GM19043 (cell line): Measurements from ENCODE around the gene UGDH.
"Not testable (repeated sequence)": the region's sequence is repeated elsewhere in the genome, so short reads cannot be mapped to it uniquely, and the experiment has no call there.

Experiments
- ATAC-seq: cut with Tn5 transposase; IDR thresholded peaks from one replicate; pipeline ENCODE4 v1.9.1; 2021; ENCODE audit warnings: low read depth; ENCODE audit not compliant: unreplicated experiment

UGDH gene

DNA sequence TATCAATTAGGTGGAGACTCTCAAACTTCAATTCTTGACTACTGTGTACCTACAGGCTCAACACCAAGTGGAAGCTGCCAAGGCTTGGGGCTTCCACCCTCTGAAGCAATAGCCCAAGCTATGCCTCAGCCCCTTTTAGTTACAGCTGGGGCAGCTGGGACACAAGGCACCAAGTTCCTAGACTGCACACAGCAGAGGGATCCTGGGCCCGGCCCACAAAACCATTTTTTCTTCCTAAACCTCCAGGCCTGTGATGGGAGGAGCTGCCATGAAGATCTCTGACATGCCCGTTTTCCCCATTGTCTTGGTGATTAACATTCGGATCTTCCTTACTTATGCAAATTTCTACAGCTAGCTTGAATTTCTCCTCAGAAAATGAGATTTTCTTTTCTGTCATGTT is 3.4 kb upstream of the UGDH start:
- ATAC-seq, result no peak

DNA sequence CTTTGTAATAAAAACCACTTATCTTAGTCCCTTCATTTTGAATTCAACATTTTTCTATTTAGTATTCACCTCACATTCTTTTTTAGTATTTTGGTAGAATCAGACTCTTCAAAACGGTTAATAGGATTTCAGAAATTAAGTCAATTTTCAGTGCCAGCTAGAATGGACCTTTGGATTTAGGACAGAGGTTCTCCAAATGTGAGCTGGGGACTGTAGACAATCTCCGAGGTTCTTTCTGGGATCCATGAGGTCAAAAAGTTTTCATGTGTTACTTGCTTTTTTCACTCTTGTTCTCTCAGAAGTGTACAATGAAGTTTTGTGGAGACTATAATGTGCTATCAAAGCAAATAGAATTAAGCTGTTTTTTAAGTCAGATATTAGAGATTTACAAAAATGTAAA is 2.3 kb upstream of the UGDH start:
- no peak for ATAC-seq

DNA sequence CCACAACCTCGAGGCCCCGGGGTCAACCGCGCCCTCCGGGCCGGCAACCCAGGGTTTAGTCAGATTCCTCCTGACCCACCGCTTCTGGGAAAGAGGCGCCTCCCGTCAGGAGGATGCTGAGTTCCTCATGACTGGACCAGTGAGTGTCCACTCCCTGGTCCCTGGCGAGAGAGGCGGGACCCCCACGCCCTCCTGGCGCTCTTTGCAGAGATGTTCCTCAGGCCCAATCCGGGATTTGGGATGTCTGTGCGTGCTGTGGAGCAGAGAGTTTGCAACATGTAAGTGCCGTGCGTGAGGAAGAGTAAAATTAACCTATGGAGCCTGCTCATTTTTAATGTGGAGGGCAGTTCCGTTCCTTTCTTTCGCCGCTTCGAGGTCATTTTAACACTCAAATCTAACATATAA is 824 bp upstream of the UGDH start:
- no peak for ATAC-seq

DNA sequence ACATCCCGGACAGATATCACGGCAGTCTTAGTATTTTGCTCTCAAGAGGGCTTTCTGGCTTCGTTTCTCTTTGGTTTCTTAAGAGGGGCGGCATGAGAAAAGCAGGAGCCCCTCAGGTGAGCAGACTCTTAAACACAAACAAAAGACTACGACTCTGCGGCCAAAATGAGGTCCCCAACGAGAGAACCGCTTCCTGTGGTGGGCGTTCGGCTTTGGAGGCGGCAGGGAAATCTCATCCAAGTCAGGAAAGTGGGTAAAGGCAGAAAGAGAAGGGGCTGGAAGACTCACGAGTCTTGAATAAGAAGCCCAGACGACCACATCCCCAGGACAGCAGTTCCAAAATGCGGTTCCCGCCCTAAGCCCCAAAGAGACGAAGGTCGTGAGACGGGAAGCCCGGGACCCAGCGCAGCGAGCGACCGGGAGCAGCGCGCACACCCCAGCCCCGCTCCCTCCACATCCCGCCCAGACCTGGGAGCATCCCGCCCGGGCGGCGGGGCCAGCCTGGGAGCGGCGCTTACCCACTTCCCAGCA is 409 bp downstream of the UGDH start:
- ATAC-seq, result peak; percentile 1

DNA sequence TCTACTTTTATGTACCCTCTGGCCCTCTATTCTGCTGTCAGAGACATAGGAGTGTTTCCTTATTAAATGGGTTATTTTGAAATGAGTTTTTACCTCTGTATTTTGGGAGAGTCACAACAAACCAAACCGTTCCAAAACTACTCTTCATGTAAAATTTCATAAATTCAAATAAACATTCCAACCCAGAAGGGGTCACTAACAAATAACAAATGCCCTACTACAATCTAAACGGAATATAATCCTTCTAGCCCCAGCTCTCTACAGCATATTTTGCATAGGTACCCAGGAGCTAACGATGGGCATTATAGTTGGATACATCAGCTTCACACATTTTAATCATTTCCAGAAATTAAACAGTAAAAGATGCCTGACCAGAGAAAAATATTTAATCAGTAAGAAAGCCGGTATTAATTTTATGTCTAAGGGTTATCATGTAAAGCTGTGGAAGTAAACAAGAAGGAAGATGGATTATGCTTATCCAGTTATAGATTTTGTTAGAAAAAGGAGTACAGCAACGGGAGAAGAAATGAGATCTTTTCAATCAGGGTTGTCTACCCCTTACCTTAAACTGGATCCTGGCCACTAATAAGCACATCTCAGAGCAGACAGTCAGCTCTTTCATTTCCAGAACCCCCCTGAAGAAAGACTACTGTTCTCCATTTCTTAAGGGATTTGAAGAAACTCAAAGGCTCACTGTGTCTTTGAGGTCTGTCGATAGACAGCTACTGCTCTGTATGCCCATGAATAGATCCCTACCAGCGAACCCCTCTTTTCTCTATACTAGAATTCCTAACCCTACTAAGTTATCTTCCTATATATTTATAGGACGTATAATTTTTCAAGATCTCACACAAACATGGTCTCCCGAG is 1.2 kb downstream of the UGDH start:
- ATAC-seq, result no peak

GRCh38 chr4:39524161-39524957 is 2.9 kb downstream of the UGDH start:
- ATAC-seq, result no peak

GRCh38 chr4:39522068-39522467 is 5.2 kb downstream of the UGDH start:
- no peak for ATAC-seq

DNA sequence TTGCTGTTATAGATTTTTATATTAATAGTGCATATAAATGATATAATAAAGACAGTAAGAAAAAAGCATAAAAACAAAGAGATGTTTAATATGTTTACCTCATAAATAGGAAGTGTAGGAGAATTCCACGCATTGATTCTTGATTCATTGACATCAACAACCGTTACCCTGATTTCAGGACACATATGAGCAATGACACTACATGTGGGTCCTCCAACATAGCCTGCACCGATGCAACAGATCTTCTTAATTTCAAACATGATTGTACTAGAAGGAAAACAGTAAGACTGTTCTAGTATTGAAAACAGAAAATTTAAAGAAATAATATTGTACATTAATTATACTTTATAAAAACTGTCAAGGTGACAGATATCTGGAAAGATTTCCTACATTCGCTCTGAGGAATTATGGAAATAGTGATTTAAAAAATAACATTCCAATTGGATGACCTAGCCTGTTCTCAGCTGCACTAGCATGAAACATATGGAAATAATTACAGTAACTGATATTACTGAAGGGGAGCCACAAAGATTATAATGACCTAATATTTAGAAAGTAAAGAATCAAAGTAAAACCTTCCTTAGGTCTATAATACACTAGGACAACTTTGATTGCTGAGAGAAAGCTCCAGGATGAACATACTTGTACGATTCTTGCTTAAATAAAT is 5.9 kb downstream of the UGDH start:
- no peak for ATAC-seq

DNA sequence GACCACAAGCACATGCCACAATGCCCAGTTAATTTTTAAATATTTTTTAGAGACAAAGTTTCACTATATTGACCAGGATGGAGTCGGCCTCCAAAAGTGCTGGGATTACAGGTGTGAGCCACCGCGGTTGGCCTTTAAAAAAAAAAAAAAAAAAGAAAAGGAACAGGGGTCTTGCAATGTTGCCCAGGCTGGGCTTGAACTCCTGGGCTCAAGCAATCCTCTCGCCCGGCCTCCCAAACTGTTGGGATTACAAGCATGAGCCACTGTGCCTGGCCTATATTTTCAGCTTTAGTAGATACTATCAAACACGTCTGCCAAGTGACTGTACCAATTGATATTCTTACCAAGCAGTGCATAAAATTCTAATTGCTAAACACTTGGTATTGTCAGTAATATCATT is 8.8 kb downstream of the UGDH start:
- no peak for ATAC-seq

DNA sequence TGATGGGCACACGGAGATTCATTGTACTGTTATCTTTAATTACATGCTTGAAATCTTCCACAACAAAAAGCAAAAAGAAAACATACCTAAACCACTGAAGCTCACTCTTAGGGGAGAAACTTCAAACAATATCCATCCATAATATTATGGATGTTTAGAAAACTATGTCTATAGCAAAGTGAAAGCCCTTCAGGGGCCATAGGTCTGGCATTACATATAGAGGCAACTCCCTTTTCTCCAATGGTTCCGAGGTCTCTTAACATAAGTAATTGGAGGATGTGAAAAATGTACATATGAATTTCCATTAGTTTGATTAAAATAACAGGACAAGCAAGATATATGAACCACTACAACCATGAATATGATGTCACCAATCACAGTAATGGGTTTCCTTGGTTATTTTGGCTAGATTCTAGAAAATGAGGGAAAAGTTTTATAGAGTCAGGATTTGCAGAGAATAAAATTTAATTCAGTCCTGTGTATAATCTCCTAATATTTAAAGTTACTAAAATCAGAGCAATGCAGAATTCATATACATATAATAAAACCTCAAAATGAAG is 10.8 kb downstream of the UGDH start:
- ATAC-seq, result no peak

- not testable (repeated sequence) for ATAC-seq
Measured at GRCh38 chr4:39515669-39516401, 11.4 kb downstream of the UGDH start.

- ATAC-seq, result no peak
Measured at GRCh38 chr4:39514888-39515401, 12.3 kb downstream of the UGDH start.

GRCh38 chr4:39514266-39514665 is 13.0 kb downstream of the UGDH start:
- ATAC-seq, result not testable (repeated sequence)

GRCh38 chr4:39510348-39510929 is 16.8 kb downstream of the UGDH start:
- no peak for ATAC-seq

DNA sequence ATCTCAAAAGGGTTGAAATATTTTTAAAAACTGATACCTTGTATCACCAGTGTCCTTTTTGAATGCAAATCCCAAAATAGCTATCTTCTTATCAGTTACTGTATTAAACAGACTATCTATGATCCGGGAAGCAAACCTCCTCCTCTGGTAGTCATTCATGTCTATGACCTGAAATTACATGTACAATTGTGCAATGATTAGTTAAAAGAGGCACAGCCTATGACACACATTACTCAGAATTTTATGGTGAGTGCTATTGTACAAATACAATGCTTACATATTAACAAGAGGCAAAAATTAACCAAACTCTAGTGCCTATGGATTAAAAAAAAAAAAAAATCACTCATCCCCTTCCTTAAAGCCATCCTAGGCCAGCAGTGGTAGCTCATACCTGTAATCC is 21.7 kb downstream of the UGDH start:
- ATAC-seq, result no peak

DNA sequence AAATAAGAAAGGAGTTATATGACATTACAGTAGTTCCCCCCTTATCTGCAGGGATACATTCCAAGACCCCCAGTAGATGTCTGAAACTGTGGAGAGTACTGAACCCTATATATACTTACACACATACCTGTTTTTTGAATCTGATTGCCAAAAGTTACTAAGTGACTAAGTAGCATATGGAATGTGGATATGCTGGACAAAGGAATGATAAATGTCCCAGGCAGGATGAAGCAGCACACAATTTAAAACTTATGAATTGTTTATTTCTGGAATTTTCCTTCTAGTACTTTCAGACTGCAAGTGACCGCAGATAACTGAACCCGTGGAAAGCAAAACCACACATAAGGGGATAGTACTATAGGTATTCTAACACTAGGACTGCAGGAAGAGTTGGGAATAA is 22.7 kb downstream of the UGDH start:
- ATAC-seq, result no peak

DNA sequence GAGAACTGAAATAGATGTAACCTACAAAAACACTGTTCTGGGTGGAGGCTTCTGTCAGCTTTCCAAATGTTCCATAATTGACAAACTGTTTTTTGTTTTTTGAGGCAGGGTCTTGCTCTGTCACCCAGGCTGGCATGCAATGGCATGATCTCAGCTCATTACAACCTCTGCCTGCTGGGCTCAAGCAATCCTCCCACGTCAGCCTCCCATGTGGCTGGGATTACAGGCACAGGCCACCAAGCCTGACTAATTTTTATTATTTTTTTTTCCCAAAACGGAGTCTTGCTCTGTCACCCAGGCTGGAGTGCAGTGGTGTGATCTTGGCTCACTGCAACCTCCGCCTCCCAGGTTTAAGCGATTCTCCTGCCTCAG is 24.6 kb downstream of the UGDH start:
- ATAC-seq, result not testable (repeated sequence)

GRCh38 chr4:39502019-39502663 is 25.1 kb downstream of the UGDH start:
- ATAC-seq, result no peak

DNA sequence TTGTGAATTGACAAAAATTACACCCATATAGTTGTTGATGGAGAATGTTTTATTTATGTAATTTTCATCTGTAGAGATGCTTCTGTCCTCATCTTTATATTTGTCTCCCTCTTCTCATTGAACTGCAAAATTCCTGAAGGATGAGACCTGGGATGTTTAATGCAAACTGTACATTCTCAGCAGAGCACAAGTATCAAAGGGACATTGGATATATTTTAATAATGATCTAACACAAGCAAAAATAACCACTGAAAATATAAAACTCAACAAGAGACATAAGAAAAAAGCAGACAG is 28.6 kb downstream of the UGDH start:
- ATAC-seq, result no peak
